ENCODE measurements around the gene KCNMB3. TPM values are rescaled to one million over a fixed set of nuclear protein-coding genes. Genes with fewer than 3 reads are reported as not detected.

The KCNMB3 gene
- total RNA-seq, 1 donor from 2014 or later, result 8.2 TPM

DNA sequence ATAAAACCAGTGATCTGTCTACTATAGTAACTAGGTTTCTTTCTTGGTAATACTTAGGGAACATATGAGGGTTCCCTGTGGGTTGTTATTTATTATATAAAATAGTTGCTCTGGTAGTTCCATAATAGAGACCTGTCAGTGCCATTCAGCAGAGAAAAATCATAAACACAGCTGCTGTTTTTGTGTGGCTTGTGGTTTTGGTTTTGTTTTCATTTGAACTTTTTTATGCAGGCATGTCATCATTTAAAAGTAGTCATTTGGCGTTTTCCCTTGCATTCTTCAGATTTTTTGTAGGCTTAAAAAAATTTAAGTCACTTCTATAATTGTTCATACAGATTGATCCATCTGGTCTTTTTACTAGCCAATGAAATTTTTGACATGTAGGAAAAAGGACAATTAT is 54.8 kb downstream of the KCNMB3 start:
- no peak for DNase-seq (ENCODE audit: low spot score)

DNA sequence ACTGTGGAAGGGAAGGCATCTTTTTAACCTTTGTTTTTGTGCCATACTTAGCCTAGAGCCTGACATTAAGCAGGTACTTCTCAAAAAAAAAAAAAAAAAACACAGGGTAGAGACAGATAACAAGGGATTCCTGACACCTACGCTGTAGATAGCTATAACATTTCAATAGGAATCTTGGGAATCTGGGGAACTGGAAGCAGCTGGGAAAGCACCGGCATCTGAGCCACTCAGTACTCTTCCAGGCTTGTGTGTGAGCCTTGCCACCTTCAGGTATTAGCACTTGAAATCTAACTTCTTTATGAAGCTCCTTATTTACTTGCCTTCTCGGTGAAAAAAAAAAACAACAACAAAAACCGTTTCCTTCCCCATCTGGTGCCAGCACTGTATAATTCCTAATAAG is 56.0 kb downstream of the KCNMB3 start:
- no peak for DNase-seq (ENCODE audit: low spot score)

Other genes with a start within 250 kb of the KCNMB3 start
- gene ZMAT3, start 179.3 kb downstream of the KCNMB3 start, total RNA-seq (ENCODE audit: insufficient read depth, low replicate concordance), result 14.4 TPM
- gene PIK3CA, start 102.8 kb downstream of the KCNMB3 start, total RNA-seq (ENCODE audit: insufficient read depth, low replicate concordance), result 30.8 TPM
- gene ZNF639, start 71.9 kb upstream of the KCNMB3 start, total RNA-seq (ENCODE audit: insufficient read depth, low replicate concordance), result 30.1 TPM
- gene MFN1, start 96.6 kb upstream of the KCNMB3 start, total RNA-seq (ENCODE audit: insufficient read depth, low replicate concordance), result 59.5 TPM
- 102 TPM for gene GNB4, start 200.4 kb upstream of the KCNMB3 start, total RNA-seq (ENCODE audit: insufficient read depth, low replicate concordance)

Measured in umbilical cord (tissue), 2 donors.